ENCODE results near the gene GALNT18. TPM values are rescaled to one million over a fixed set of nuclear protein-coding genes. Genes with fewer than 3 reads are reported as not detected.

Gene GALNT18
- total and polyA plus RNA-seq, 2 donors (not counting 3 experiments of a cell fraction or from before 2014, with no cell fraction given) = 0.17 to 0.18 TPM

DNA sequence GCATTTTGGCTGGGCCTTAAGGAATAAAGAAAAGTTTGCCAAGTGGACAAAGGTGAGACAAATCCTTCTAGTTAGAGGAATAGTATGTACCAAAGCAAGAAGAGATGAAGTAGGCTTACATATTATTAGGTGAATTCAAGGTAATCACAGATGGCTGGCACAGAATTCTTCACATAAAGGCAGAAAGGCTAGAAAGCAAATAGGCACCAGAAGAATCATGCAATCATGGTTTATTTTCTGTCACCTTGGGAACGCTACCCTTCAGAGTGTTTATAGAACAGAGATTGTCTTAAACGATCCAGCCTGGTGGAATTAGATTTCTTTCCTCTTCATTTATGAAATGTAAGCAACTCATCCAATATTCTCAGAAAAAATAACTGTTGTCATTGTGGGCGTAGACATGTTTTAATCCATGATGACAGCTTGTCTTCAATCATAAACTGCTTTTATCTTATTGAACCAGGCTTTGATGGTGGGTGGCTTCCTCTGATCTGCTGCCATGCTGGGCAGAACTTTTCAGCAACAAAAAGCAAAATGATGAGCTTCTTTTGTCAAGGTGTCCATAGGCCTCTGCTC is 219.8 kb downstream of the GALNT18 start:
- H3K27me3 ChIP-seq (ENCODE audit: control insufficient read depth in 2 of 2, insufficient read depth in 2 of 2, low read length in 2 of 2) = peaks cover 0 to 5% of the 10 kb centered on the region in 2 experiments
- dilution Hi-C loops (cut with MboI; ENCODE audit: extremely low pct_ligation_motif_present, low sequenced_read_pairs) = no loop called here
- no peaks in the 10 kb centered on the region for H3K79me2 ChIP-seq (ENCODE audit: control insufficient read depth, insufficient read depth, low read length)
- no peaks in the 10 kb centered on the region for H3K9me1 ChIP-seq (replicated peaks; ENCODE audit: control insufficient read depth, extremely low read depth, insufficient read depth, low read length)
- H4K20me1 ChIP-seq (replicated peaks; ENCODE audit: control insufficient read depth, extremely low read depth, insufficient read depth, low read length) = no peaks in the 10 kb centered on the region
- H3K27ac ChIP-seq (ENCODE audit: insufficient read depth, low read depth, low read length) = no peak overlapping the region
- H3K9ac ChIP-seq (replicated peaks; ENCODE audit: extremely low read depth, insufficient read depth, low read length) = no peak overlapping the region
- FAIRE-seq (no peak), DNase-seq (ENCODE audit: low read depth, low spot score) (no peak)
- intact Hi-C loops (cut with micrococcal nuclease) = loop anchor here (2.0 kb wide), 1 partner anchor 385 kb away; no protein-coding TSS in a partner anchor
- H3K36me3 ChIP-seq (ENCODE audit: control insufficient read depth in 2 of 2, extremely low read depth in 1 of 2, insufficient read depth in 2 of 2, low read length in 2 of 2) = no peaks in the 10 kb centered on the region
- no peaks in the 10 kb centered on the region for H3K4me1 ChIP-seq (ENCODE audit: control insufficient read depth, extremely low read depth, insufficient read depth, low read length)
- no peak overlapping the region for H2AFZ ChIP-seq (ENCODE audit: low read depth, low read length)
- ChIA-PET CTCF (interaction anchor here (1.4 to 1.6 kb wide), 3 partner anchors 10 to 20 kb away, joined by 3 read pairs; no protein-coding TSS in a partner anchor), POLR2A (no interaction called here)
- H3K4me2 ChIP-seq (ENCODE audit: insufficient read depth, low read length) = no peak overlapping the region
- H3K4me3 ChIP-seq (replicated peaks in 1 of 3; ENCODE audit: insufficient read depth in 1 of 3, low read depth in 1 of 3, low read length in 3 of 3) = no peak overlapping the region
- no TSS peak for BruUV-seq (replicated peaks)
- TF ChIP-seq, protein P1, sequence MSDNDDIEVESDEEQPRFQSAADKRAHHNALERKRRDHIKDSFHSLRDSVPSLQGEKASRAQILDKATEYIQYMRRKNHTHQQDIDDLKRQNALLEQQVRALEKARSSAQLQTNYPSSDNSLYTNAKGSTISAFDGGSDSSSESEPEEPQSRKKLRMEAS (IDR thresholded peaks at IDR 0.05; ENCODE audit: insufficient read depth, insufficient read length) = no peak
- TF ChIP-seq, protein P2, sequence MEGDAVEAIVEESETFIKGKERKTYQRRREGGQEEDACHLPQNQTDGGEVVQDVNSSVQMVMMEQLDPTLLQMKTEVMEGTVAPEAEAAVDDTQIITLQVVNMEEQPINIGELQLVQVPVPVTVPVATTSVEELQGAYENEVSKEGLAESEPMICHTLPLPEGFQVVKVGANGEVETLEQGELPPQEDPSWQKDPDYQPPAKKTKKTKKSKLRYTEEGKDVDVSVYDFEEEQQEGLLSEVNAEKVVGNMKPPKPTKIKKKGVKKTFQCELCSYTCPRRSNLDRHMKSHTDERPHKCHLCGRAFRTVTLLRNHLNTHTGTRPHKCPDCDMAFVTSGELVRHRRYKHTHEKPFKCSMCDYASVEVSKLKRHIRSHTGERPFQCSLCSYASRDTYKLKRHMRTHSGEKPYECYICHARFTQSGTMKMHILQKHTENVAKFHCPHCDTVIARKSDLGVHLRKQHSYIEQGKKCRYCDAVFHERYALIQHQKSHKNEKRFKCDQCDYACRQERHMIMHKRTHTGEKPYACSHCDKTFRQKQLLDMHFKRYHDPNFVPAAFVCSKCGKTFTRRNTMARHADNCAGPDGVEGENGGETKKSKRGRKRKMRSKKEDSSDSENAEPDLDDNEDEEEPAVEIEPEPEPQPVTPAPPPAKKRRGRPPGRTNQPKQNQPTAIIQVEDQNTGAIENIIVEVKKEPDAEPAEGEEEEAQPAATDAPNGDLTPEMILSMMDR (IDR thresholded peaks at IDR 0.05; ENCODE audit: extremely low read depth in 1 of 2, insufficient read depth in 1 of 2, low read depth in 1 of 2, low read length in 2 of 2) = no peak
- TF ChIP-seq JUN (IDR thresholded peaks at IDR 0.05; ENCODE audit: borderline replicate concordance, insufficient read depth, insufficient read length, low read depth) (no peak), EZH2 (IDR thresholded peaks at IDR 0.05; ENCODE audit: borderline replicate concordance, low read depth, low read length, severe bottlenecking) (no peak), POLR2A (IDR thresholded peaks at IDR 0.05; ENCODE audit: low read depth, low read length) (no peak), POLR2AphosphoS5 (IDR thresholded peaks at IDR 0.05; ENCODE audit: insufficient read depth, low read depth, low read length) (no peak)
- H3K9me3 ChIP-seq (replicated peaks; ENCODE audit: control insufficient read depth, insufficient read depth, low read length) = no peaks in the 10 kb centered on the region

All from endothelial cell of umbilical vein (primary cell).